ENCODE results near the gene ANKRD18B.
"Not testable (repeated sequence)": the region's sequence is repeated elsewhere in the genome, so short reads cannot be mapped to it uniquely, and the experiment has no call there.

DNA sequence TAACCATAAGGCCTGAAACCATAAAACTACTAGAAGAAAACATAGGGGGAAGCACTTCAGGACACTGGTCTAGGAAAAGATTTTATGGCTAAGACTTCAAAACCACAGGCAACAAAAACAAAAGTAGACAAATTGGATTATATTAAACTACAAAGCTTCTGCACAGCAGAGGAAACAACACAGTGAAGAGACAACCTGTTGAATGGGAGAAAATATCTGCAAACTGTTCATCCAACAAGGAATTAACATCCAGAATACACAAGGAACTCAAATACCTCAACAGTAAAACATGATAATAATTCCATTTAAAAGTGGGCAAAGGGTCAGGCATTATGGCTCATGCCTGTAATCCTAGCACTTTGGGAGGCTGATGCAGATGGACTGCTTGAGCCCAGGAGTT is 38.7 kb upstream of the ANKRD18B start:
- TF ChIP-seq CTCF, POLR2A (IDR thresholded peaks at IDR 0.05): not testable (repeated sequence)
